CD14-positive monocyte (primary cell): ENCODE measurements around the gene SLCO3A1. TPM values are rescaled to one million over a fixed set of nuclear protein-coding genes. Genes with fewer than 3 reads are reported as not detected.

Experiments used
- DNase-seq, 3 donors: peaks; one replicate each; pipeline ENCODE4 v3.0.0-alpha.2; 2011 to 2022
- H2AFZ ChIP-seq: 2 replicates; pipeline ENCODE4 v1.6.0; 2012; ENCODE audit warnings: mild to moderate bottlenecking, low read depth, low read length, inconsistent platforms; ENCODE audit not compliant: insufficient read depth, poor library complexity, severe bottlenecking
- H3K27ac ChIP-seq, 2 donors: 1 replicate in 1 of 2; 2 replicates in 1 of 2; pipeline ENCODE4 v1.5.1; 2012 to 2013; ENCODE audit warnings: low read length in 2 of 2, control low read depth in 1 of 2, inconsistent platforms in 1 of 2, low read depth in 1 of 2, mild to moderate bottlenecking in 1 of 2
- H3K27me3 ChIP-seq, 2 donors: one replicate each; pipeline versions ENCODE4 v1.6.0 to v1.6.1; 2011 to 2013; ENCODE audit warnings: low read length in 2 of 2; ENCODE audit not compliant: control insufficient read depth in 2 of 2, insufficient read depth in 2 of 2
- H3K36me3 ChIP-seq, 2 donors: replicated peaks in 1 of 2; 1 replicate in 1 of 2; 2 replicates in 1 of 2; pipeline versions ENCODE4 v1.5.1 to v1.6.1; 2012 to 2013; ENCODE audit warnings: low read length in 2 of 2, control low read depth in 1 of 2, inconsistent platforms in 1 of 2, mild to moderate bottlenecking in 1 of 2; ENCODE audit not compliant: insufficient read depth in 2 of 2, control insufficient read depth in 1 of 2
- H3K4me1 ChIP-seq, 2 donors: 1 replicate in 1 of 2; 2 replicates in 1 of 2; pipeline versions ENCODE4 v1.5.1 to v1.6.1; 2012 to 2013; ENCODE audit warnings: low read length in 2 of 2, control low read depth in 1 of 2, inconsistent platforms in 1 of 2, mild to moderate bottlenecking in 1 of 2, moderate library complexity in 1 of 2; ENCODE audit not compliant: insufficient read depth in 2 of 2, control insufficient read depth in 1 of 2
- H3K4me2 ChIP-seq: replicated peaks from 2 replicates; pipeline ENCODE3; 2012; ENCODE audit warnings: low read length, moderate library complexity, mild to moderate bottlenecking; ENCODE audit not compliant: poor library complexity, severe bottlenecking; ENCODE audit errors: extremely low read depth
- H3K4me3 ChIP-seq, 3 experiments: fragments of 200-600 bp in 1 of 3; sonication (generic) in 1 of 3; replicated peaks in 1 of 3; 1 replicate in 2 of 3; 2 replicates in 1 of 3; pipeline ENCODE4 v1.5.1; 2011 to 2013; ENCODE audit warnings: low read length in 3 of 3, mild to moderate bottlenecking in 3 of 3, control low read depth in 2 of 3, low read depth in 2 of 3, inconsistent platforms in 1 of 3, moderate library complexity in 1 of 3
- H3K79me2 ChIP-seq: 2 replicates; pipeline ENCODE4 v1.6.0; 2012; ENCODE audit warnings: mild to moderate bottlenecking, control low read depth, inconsistent platforms, low read length, moderate library complexity; ENCODE audit not compliant: insufficient read depth
- H3K9ac ChIP-seq: 2 replicates; pipeline ENCODE4 v1.6.0; 2017; ENCODE audit warnings: low read length, mild to moderate bottlenecking; ENCODE audit not compliant: insufficient read depth, poor library complexity, severe bottlenecking
- H3K9me3 ChIP-seq, 2 donors: replicated peaks in 1 of 2; 1 replicate in 1 of 2; 2 replicates in 1 of 2; pipeline versions ENCODE4 v1.5.1 to v1.6.1; 2012 to 2013; ENCODE audit warnings: low read length in 2 of 2, control low read depth in 1 of 2; ENCODE audit not compliant: control insufficient read depth in 1 of 2, insufficient read depth in 1 of 2
- H4K20me1 ChIP-seq: 2 replicates; pipeline ENCODE4 v1.6.0; 2012; ENCODE audit warnings: mild to moderate bottlenecking, low read length, control low read depth, moderate library complexity; ENCODE audit not compliant: insufficient read depth
- H3K27ac Mint-ChIP-seq, 7 donors: one replicate each; pipeline ENCODE4 v1.8.0; 2020; ENCODE audit warnings: mild to moderate bottlenecking in 7 of 7, mixed read lengths in 7 of 7, moderate library complexity in 6 of 7, inconsistent platforms in 2 of 7
- H3K27me3 Mint-ChIP-seq, 3 donors: one replicate each; pipeline ENCODE4 v1.8.0; 2021 to 2022; ENCODE audit warnings: low read depth in 3 of 3, mild to moderate bottlenecking in 3 of 3, mixed read lengths in 3 of 3, moderate library complexity in 3 of 3, inconsistent platforms in 1 of 3
- H3K36me3 Mint-ChIP-seq, 2 donors: one replicate each; pipeline ENCODE4 v1.8.0; 2020; ENCODE audit warnings: mixed read lengths in 2 of 2, inconsistent platforms in 1 of 2, mild to moderate bottlenecking in 1 of 2
- H3K4me1 Mint-ChIP-seq: one replicate; pipeline ENCODE4 v1.8.0; 2020; ENCODE audit warnings: mild to moderate bottlenecking, mixed read lengths
- H3K4me3 Mint-ChIP-seq, 2 donors: one replicate each; pipeline ENCODE4 v1.8.0; 2020; ENCODE audit warnings: mild to moderate bottlenecking in 2 of 2, mixed read lengths in 2 of 2, moderate library complexity in 1 of 2
- H3K9me3 Mint-ChIP-seq, 7 donors: one replicate each; pipeline ENCODE4 v1.8.0; 2020 to 2022; ENCODE audit warnings: mixed read lengths in 7 of 7, mild to moderate bottlenecking in 6 of 7, moderate library complexity in 6 of 7, inconsistent platforms in 2 of 7
- WGBS: methylation state at CpG from one replicate; pipeline ENCODE4 v1.1.5; 2013; ENCODE audit warnings: missing lambda C conversion rate; ENCODE audit not compliant: insufficient coverage; 5-methylcytosine and 5-hydroxymethylcytosine counted together
- intact Hi-C, 2 donors: fragments of 100-400 bp; cut with micrococcal nuclease; formaldehyde crosslinking; loops; one replicate each; pipeline versions ENCODE4 v1.15.0 to v1.15.1; 2023
- polyA plus RNA-seq, 3 donors: library from polyadenylated mRNA; depleted of rRNA in 1 of 3; unstranded in 2 of 3; stranded (reverse) in 1 of 3; fragments of 300-500 nt in 2 of 3; fragments of >200 nt in 1 of 3; fragmentation: Illumina TruSeq in 2 of 3; gene quantifications; 1 replicate in 2 of 3; 2 replicates in 1 of 3; pipeline ENCODE4 v1.2.3, GENCODE V29; 2012 to 2021
- TF ChIP-seq, protein P1 (sequence below): fragments of 200-600 bp; IDR thresholded peaks from one replicate; pipeline ENCODE4 v1.8.0; 2022; ENCODE audit warnings: antibody characterized with exemption, mild to moderate bottlenecking

The SLCO3A1 gene
- polyA plus RNA-seq, 3 donors = 53.7 to 76.2 (median 62.8) TPM

DNA sequence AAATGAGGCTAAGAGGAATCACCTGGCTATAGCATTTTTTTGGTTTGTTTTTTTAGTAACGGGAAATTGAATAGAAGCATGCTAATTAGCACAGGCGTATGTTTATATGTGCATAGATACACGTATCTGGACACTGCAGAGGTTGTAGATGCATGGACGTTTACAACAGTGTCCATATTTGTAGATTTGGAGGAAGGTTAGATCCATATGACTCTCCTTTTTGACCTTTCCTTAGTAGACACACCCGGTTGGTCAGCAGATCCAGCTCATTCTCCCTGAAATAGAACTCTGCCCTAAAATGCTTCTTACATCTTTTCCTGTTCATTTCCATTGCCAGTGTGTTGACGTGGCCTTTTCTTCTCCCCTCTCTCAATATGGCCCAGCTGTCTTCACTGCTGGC lies 60.1 kb downstream of the SLCO3A1 start:
- H3K27me3 ChIP-seq = no peaks in the 10 kb centered on the region
- 100% methylated on average over 4 of the region's 6 CpGs for WGBS
- Mint-ChIP-seq H3K27ac (peak overlapping the region in 4 of 7 donors; percentile 39 to 68 (median 64)), H3K9me3 (peaks cover 0 to 3% (median 0%) of the 10 kb centered on the region in 7 donors), H3K27me3 (peaks cover 0 to 1% (median 0%) of the 10 kb centered on the region in 3 donors), H3K4me1 (peaks cover 36% of the 10 kb centered on the region), H3K4me3 (no peak overlapping the region), H3K36me3 (peaks cover 40 to 68% of the 10 kb centered on the region in 2 donors)
- peaks cover 14 to 19% of the 10 kb centered on the region in 2 donors for H3K4me1 ChIP-seq
- TF ChIP-seq, protein P1, sequence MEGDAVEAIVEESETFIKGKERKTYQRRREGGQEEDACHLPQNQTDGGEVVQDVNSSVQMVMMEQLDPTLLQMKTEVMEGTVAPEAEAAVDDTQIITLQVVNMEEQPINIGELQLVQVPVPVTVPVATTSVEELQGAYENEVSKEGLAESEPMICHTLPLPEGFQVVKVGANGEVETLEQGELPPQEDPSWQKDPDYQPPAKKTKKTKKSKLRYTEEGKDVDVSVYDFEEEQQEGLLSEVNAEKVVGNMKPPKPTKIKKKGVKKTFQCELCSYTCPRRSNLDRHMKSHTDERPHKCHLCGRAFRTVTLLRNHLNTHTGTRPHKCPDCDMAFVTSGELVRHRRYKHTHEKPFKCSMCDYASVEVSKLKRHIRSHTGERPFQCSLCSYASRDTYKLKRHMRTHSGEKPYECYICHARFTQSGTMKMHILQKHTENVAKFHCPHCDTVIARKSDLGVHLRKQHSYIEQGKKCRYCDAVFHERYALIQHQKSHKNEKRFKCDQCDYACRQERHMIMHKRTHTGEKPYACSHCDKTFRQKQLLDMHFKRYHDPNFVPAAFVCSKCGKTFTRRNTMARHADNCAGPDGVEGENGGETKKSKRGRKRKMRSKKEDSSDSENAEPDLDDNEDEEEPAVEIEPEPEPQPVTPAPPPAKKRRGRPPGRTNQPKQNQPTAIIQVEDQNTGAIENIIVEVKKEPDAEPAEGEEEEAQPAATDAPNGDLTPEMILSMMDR = no peak
- peak overlapping the region in 1 of 2 donors; percentile 40 for H3K27ac ChIP-seq
- no peak for DNase-seq
- no peak overlapping the region for H3K9ac ChIP-seq
- peaks cover 24 to 58% of the 10 kb centered on the region in 2 donors for H3K36me3 ChIP-seq
- peaks cover 93% of the 10 kb centered on the region for H4K20me1 ChIP-seq
- H3K4me2 ChIP-seq = no peak overlapping the region
- no peak overlapping the region for H2AFZ ChIP-seq
- H3K4me3 ChIP-seq = no peak overlapping the region
- peaks cover 97% of the 10 kb centered on the region for H3K79me2 ChIP-seq
- intact Hi-C loops = loop anchor here (5.0 to 10.0 kb wide), 2 partner anchors 46 to 49 kb away; no protein-coding TSS in a partner anchor
- H3K9me3 ChIP-seq = no peaks in the 10 kb centered on the region

DNA sequence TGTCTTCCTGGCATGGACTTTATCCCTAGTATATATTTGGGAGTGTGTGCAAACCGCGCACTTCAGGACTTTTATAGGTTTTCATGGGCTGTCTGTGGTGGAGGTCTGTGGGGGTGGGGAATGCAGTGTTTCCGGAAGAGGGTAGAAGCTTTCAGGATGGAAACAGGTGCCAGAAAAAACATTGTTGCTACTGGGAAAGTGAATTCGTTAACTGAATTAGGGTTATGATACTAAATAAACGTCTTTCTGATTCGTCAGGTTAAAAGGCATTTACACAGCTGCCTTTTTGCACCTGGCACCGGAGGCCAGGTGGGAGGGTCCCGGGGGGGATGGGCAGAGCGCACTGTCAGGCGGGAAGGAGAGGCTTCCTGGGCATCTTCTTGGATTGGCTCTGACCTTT lies 62.1 kb downstream of the SLCO3A1 start:
- H4K20me1 ChIP-seq = peaks cover 79% of the 10 kb centered on the region
- H3K36me3 Mint-ChIP-seq = peaks cover 34 to 67% of the 10 kb centered on the region in 2 donors
- no peak overlapping the region for H3K4me3 ChIP-seq
- peaks cover 97% of the 10 kb centered on the region for H3K79me2 ChIP-seq
- no peaks in the 10 kb centered on the region for H3K9me3 ChIP-seq
- WGBS = 99% methylated on average over 10 of the region's 10 CpGs
- intact Hi-C loops = loop anchor here in 1 of 2 donors (10.0 kb wide), 1 partner anchor 51 kb away; no protein-coding TSS in a partner anchor
- peaks cover 0 to 3% (median 0%) of the 10 kb centered on the region in 7 donors for H3K9me3 Mint-ChIP-seq
- no peak overlapping the region for H3K27ac ChIP-seq
- peaks cover 25 to 58% of the 10 kb centered on the region in 2 donors for H3K36me3 ChIP-seq
- no peaks in the 10 kb centered on the region for H3K27me3 ChIP-seq
- no peak overlapping the region for H2AFZ ChIP-seq
- peaks cover 41% of the 10 kb centered on the region for H3K4me1 Mint-ChIP-seq
- peaks cover 20 to 24% of the 10 kb centered on the region in 2 donors for H3K4me1 ChIP-seq
- H3K4me3 Mint-ChIP-seq = no peak overlapping the region
- no peak for DNase-seq
- no peak overlapping the region for H3K4me2 ChIP-seq
- TF ChIP-seq, protein P1 = no peak
- H3K27me3 Mint-ChIP-seq = no peaks in the 10 kb centered on the region
- peak overlapping the region in 4 of 7 donors; percentile 35 to 70 (median 40) for H3K27ac Mint-ChIP-seq
- no peak overlapping the region for H3K9ac ChIP-seq
